Thyroid gland (tissue), 4 donors: Measurements from ENCODE around the gene TEAD2.

Source experiments
- POLR2A ChIP-seq, 2 donors: fragments of 450-650 bp; IDR thresholded peaks; one replicate each; pipeline ENCODE4 v1.6.1; 2017; ENCODE audit warnings: antibody characterized with exemption in 2 of 2, mild to moderate bottlenecking in 2 of 2, moderate library complexity in 1 of 2
- TF ChIP-seq, protein P1 (sequence below), 6 experiments: fragments of 200-600 bp in 3 of 6; fragments of 450-650 bp in 3 of 6; sonication (generic) in 3 of 6; IDR thresholded peaks; one replicate each; pipeline ENCODE4 v1.5.1; 2016 to 2019; ENCODE audit warnings: antibody characterized with exemption in 6 of 6, mild to moderate bottlenecking in 2 of 6, inconsistent platforms in 1 of 6, moderate library complexity in 1 of 6

DNA sequence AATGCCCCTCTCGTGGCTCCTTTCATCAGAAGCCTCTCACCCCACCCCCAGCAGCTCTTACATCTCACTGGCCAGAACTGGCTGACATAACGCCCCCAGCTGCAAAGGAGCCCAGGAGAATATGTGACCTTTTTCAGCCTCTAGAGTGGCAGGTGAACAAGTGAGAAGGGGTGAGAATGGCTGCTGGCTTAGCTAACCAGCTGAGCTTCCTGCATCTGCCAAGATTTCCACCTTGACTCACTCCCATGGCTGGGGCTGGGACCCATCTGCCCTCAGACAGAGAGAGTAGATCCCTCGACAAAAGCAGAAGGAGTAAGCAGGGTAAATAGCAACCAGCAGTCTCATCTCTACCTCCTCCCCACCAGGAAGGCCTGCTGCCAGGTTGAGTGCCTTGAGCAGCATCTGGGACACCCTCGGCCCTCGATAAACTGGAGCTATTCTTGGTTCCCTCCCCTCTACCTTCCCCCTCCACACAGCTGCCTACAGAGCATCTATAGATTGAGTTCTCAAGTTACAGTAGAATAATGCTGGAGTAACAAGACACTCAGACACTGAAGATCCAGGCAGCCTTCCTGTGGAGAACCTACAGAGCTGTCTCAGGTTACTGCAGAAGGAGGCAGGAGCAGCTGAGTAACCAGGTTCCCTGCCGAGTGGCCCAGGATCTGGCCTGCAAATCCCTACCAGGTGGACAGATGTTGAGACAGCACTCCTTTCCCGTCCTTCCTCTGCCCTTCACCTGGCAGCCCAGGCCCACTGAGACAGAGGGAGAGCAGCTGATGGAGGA lies 41.4 kb upstream of the TEAD2 start:
- TF ChIP-seq, protein P1, sequence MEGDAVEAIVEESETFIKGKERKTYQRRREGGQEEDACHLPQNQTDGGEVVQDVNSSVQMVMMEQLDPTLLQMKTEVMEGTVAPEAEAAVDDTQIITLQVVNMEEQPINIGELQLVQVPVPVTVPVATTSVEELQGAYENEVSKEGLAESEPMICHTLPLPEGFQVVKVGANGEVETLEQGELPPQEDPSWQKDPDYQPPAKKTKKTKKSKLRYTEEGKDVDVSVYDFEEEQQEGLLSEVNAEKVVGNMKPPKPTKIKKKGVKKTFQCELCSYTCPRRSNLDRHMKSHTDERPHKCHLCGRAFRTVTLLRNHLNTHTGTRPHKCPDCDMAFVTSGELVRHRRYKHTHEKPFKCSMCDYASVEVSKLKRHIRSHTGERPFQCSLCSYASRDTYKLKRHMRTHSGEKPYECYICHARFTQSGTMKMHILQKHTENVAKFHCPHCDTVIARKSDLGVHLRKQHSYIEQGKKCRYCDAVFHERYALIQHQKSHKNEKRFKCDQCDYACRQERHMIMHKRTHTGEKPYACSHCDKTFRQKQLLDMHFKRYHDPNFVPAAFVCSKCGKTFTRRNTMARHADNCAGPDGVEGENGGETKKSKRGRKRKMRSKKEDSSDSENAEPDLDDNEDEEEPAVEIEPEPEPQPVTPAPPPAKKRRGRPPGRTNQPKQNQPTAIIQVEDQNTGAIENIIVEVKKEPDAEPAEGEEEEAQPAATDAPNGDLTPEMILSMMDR (IDR thresholded peaks at IDR 0.05): no peak
- TF ChIP-seq POLR2A (IDR thresholded peaks at IDR 0.05): no peak
